Measurements from ENCODE around the gene C2. TPM values are rescaled to one million over a fixed set of nuclear protein-coding genes. Genes with fewer than 3 reads are reported as not detected.

C2 gene
- total and polyA plus RNA-seq, 2 donors (not counting 1 experiment from before 2014, with no cell fraction given) = 0.28 to 3.4 TPM

DNA sequence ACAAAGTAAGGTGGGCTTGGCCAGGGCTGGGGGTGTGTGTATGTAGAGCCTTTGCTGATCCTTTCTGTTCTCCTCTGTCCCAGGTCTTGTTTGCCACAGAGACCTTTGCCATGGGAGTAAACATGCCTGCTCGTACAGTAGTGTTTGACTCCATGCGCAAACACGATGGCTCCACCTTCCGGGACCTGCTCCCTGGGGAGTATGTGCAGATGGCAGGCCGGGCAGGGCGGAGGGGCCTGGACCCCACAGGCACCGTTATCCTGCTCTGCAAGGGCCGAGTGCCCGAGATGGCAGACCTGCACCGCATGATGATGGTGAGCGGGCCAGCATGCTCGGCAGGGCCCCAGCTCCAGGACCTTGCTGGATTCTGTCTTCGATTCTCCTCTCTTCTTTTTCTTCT lies 38.2 kb downstream of the C2 start:
- Histone ChIP-seq H2AFZ (ENCODE audit: insufficient read depth, low read depth, low read length, poor library complexity, severe bottlenecking) (no peak overlapping the region), H3K9me3 (ENCODE audit: control extremely low read depth in 1 of 3, control insufficient read depth in 2 of 3, insufficient read depth in 1 of 3, low read length in 2 of 3) (no peaks in the 10 kb centered on the region), H3K4me1 (ENCODE audit: control insufficient read depth in 2 of 2, insufficient read depth in 2 of 2, low read length in 2 of 2) (peaks cover 3 to 5% of the 10 kb centered on the region in 2 donors), H3K4me3 (ENCODE audit: control extremely low read depth in 1 of 5, extremely low read depth in 1 of 5, insufficient read depth in 1 of 5, low read depth in 2 of 5, low read length in 4 of 5) (no peak overlapping the region), H3K9ac (ENCODE audit: low read length) (no peak overlapping the region), H3K4me2 (replicated peaks; ENCODE audit: low read depth, low read length, poor library complexity, severe bottlenecking) (no peak overlapping the region), H3K27me3 (replicated peaks in 1 of 4; ENCODE audit: control extremely low read depth in 1 of 4, control insufficient read depth in 3 of 4, insufficient read depth in 4 of 4, low read length in 3 of 4) (no peaks in the 10 kb centered on the region), H3K79me2 (ENCODE audit: control insufficient read depth, insufficient read depth, low read length) (peaks cover 13% of the 10 kb centered on the region), H3K27ac (ENCODE audit: low read length in 2 of 2) (no peak overlapping the region), H3K36me3 (replicated peaks in 1 of 2; ENCODE audit: control extremely low read depth in 1 of 2, control insufficient read depth in 1 of 2, extremely low read depth in 1 of 2, insufficient read depth in 2 of 2, low read length in 1 of 2) (peaks cover 5 to 92% of the 10 kb centered on the region in 2 experiments), H4K20me1 (ENCODE audit: control insufficient read depth, insufficient read depth, low read length, poor library complexity, severe bottlenecking) (no peaks in the 10 kb centered on the region)
- ChIA-PET CTCF (interaction anchor here (0.8 to 1.6 kb wide), 2 partner anchors 13 to 14 kb away, joined by 3 read pairs; no protein-coding TSS in a partner anchor), POLR2A (no interaction called here)
- Mint-ChIP-seq H3K4me1 (peaks cover 10% of the 10 kb centered on the region), H3K27ac (no peak overlapping the region), H3K9me3 (ENCODE audit: insufficient read depth) (no peaks in the 10 kb centered on the region), H3K4me3 (no peak overlapping the region), H3K27me3 (no peaks in the 10 kb centered on the region)
- no peak for ATAC-seq (ENCODE audit: low read depth)
- 95% methylated on average over 13 of the region's 13 CpGs for WGBS (ENCODE audit: insufficient coverage)
- TF ChIP-seq, protein P1, sequence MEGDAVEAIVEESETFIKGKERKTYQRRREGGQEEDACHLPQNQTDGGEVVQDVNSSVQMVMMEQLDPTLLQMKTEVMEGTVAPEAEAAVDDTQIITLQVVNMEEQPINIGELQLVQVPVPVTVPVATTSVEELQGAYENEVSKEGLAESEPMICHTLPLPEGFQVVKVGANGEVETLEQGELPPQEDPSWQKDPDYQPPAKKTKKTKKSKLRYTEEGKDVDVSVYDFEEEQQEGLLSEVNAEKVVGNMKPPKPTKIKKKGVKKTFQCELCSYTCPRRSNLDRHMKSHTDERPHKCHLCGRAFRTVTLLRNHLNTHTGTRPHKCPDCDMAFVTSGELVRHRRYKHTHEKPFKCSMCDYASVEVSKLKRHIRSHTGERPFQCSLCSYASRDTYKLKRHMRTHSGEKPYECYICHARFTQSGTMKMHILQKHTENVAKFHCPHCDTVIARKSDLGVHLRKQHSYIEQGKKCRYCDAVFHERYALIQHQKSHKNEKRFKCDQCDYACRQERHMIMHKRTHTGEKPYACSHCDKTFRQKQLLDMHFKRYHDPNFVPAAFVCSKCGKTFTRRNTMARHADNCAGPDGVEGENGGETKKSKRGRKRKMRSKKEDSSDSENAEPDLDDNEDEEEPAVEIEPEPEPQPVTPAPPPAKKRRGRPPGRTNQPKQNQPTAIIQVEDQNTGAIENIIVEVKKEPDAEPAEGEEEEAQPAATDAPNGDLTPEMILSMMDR (IDR thresholded peaks at IDR 0.05) = no peak
- no peak for DNase-seq
- intact Hi-C loops (cut with micrococcal nuclease) = no loop called here

DNA sequence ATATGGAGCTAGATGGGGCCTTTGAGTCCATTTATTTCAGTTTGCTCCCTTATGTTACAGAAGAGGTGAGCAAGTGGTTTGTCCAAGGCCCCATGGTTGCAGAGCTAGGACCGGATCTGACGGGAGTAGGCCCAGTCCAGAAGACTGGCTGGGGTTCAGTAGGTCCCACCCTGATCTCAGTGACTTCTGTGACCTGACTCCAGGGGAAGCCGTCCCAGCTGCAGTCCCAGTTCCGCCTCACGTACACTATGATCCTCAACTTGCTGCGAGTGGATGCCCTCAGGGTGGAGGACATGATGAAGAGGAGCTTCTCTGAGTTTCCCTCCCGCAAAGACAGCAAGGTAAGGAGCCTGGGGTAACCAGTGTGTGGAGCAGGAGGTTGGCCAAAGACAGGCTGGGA lies 39.0 kb downstream of the C2 start:
- no peaks in the 10 kb centered on the region for H3K9me3 ChIP-seq (ENCODE audit: control extremely low read depth in 1 of 3, control insufficient read depth in 2 of 3, insufficient read depth in 1 of 3, low read length in 2 of 3)
- ATAC-seq (ENCODE audit: low read depth) = no peak
- Mint-ChIP-seq H3K4me1 (peaks cover 15% of the 10 kb centered on the region), H3K27ac (no peak overlapping the region), H3K9me3 (ENCODE audit: insufficient read depth) (no peaks in the 10 kb centered on the region), H3K4me3 (no peak overlapping the region), H3K27me3 (no peaks in the 10 kb centered on the region)
- H3K36me3 ChIP-seq (replicated peaks in 1 of 2; ENCODE audit: control extremely low read depth in 1 of 2, control insufficient read depth in 1 of 2, extremely low read depth in 1 of 2, insufficient read depth in 2 of 2, low read length in 1 of 2) = peaks cover 5 to 84% of the 10 kb centered on the region in 2 experiments
- peaks cover 11 to 13% of the 10 kb centered on the region in 2 donors for H3K4me1 ChIP-seq (ENCODE audit: control insufficient read depth in 2 of 2, insufficient read depth in 2 of 2, low read length in 2 of 2)
- no peak for DNase-seq
- H2AFZ ChIP-seq (ENCODE audit: insufficient read depth, low read depth, low read length, poor library complexity, severe bottlenecking) = no peak overlapping the region
- no peak overlapping the region for H3K4me3 ChIP-seq (ENCODE audit: control extremely low read depth in 1 of 5, extremely low read depth in 1 of 5, insufficient read depth in 1 of 5, low read depth in 2 of 5, low read length in 4 of 5)
- H4K20me1 ChIP-seq (ENCODE audit: control insufficient read depth, insufficient read depth, low read length, poor library complexity, severe bottlenecking) = no peaks in the 10 kb centered on the region
- TF ChIP-seq, protein P1 (IDR thresholded peaks at IDR 0.05) = no peak
- TF ChIP-seq EZH2 (IDR thresholded peaks at IDR 0.05; ENCODE audit: borderline replicate concordance, insufficient read depth, low read depth, low read length, poor library complexity, severe bottlenecking) = no peak
- no peaks in the 10 kb centered on the region for H3K27me3 ChIP-seq (replicated peaks in 1 of 4; ENCODE audit: control extremely low read depth in 1 of 4, control insufficient read depth in 3 of 4, insufficient read depth in 4 of 4, low read length in 3 of 4)
- no peak overlapping the region for H3K27ac ChIP-seq (ENCODE audit: low read length in 2 of 2)
- intact Hi-C loops (cut with micrococcal nuclease) = no loop called here
- peaks cover 6% of the 10 kb centered on the region for H3K79me2 ChIP-seq (ENCODE audit: control insufficient read depth, insufficient read depth, low read length)
- no peak overlapping the region for H3K4me2 ChIP-seq (replicated peaks; ENCODE audit: low read depth, low read length, poor library complexity, severe bottlenecking)
- ChIA-PET POLR2A (interaction anchor here (0.7 kb wide), 2 partner anchors 273 to 449 kb away, joined by 4 read pairs; no protein-coding TSS in a partner anchor), CTCF (interaction anchor here (1.6 kb wide), 1 partner anchor 14 kb away, joined by 3 read pairs; no protein-coding TSS in a partner anchor)
- 98% methylated on average over 7 of the region's 7 CpGs for WGBS (ENCODE audit: insufficient coverage)
- no peak overlapping the region for H3K9ac ChIP-seq (ENCODE audit: low read length)

Measured in B cell (primary cell).